ENCODE results near the gene IMMP2L.

The IMMP2L gene

DNA sequence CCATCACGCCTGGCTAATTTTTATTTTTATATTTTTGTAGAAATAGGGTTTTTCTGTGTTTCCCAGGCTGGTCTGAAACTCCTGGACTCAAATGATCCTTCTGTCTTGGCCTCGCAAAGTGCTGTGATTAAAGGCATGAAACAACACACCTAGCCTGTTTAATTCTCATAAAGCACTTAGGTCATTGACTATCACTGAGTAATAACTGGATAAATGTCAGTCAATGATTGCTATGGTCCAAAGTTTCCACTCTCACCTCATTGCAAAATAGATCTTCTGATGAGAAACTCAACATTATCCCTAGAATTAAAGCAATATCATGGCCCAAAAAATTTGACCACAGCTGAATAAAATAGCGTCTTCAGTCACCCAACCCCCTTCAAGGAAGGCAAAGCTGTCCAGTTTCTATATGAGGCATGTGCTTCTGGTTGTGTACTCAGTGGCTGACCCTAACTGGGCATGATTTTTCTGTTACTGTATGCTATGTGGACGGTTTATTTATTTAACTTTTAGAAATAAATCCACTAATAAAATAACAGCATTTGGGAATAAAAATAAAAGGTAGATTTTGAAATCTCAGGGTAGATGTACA, 557.9 kb downstream of the IMMP2L start:
- Histone ChIP-seq H3K36me3 (ENCODE audit: control insufficient read depth in 1 of 2, insufficient read depth in 2 of 2, low read length in 2 of 2) (no peaks in the 10 kb centered on the region), H3K4me3 (ENCODE audit: low read depth in 1 of 2, low read length in 2 of 2) (no peak overlapping the region), H3K9me3 (ENCODE audit: control insufficient read depth in 1 of 2, low read length in 2 of 2) (no peaks in the 10 kb centered on the region), H3K4me1 (ENCODE audit: control insufficient read depth in 1 of 2, insufficient read depth in 2 of 2, low read length in 2 of 2) (no peaks in the 10 kb centered on the region), H3K27ac (ENCODE audit: low read length) (no peak overlapping the region), H3K27me3 (ENCODE audit: low read depth, low read length) (no peaks in the 10 kb centered on the region)

DNA sequence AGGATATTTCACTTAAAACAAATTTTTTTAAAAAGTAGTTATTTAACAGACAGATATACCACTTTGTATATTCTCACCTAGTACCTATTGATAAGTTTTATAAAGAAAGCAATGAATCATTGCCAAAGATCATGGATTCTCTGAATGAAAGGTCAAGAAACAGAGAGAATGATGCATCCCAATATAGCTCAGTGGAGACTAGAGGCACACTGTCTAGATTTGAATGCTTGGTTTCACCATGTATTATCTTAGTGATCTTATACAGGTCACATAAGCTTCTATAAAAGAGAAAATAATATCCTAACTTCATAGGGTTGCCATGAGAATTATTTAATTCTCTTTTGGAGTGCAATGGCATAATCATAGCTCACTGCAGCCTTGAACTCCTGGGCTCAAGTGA, 558.4 kb downstream of the IMMP2L start:
- Histone ChIP-seq H3K4me1 (ENCODE audit: control insufficient read depth in 1 of 2, insufficient read depth in 2 of 2, low read length in 2 of 2) (no peaks in the 10 kb centered on the region), H3K9me3 (ENCODE audit: control insufficient read depth in 1 of 2, low read length in 2 of 2) (no peaks in the 10 kb centered on the region), H3K27ac (ENCODE audit: low read length) (no peak overlapping the region), H3K4me3 (ENCODE audit: low read depth in 1 of 2, low read length in 2 of 2) (no peak overlapping the region), H3K27me3 (ENCODE audit: low read depth, low read length) (no peaks in the 10 kb centered on the region), H3K36me3 (ENCODE audit: control insufficient read depth in 1 of 2, insufficient read depth in 2 of 2, low read length in 2 of 2) (no peaks in the 10 kb centered on the region)

DNA sequence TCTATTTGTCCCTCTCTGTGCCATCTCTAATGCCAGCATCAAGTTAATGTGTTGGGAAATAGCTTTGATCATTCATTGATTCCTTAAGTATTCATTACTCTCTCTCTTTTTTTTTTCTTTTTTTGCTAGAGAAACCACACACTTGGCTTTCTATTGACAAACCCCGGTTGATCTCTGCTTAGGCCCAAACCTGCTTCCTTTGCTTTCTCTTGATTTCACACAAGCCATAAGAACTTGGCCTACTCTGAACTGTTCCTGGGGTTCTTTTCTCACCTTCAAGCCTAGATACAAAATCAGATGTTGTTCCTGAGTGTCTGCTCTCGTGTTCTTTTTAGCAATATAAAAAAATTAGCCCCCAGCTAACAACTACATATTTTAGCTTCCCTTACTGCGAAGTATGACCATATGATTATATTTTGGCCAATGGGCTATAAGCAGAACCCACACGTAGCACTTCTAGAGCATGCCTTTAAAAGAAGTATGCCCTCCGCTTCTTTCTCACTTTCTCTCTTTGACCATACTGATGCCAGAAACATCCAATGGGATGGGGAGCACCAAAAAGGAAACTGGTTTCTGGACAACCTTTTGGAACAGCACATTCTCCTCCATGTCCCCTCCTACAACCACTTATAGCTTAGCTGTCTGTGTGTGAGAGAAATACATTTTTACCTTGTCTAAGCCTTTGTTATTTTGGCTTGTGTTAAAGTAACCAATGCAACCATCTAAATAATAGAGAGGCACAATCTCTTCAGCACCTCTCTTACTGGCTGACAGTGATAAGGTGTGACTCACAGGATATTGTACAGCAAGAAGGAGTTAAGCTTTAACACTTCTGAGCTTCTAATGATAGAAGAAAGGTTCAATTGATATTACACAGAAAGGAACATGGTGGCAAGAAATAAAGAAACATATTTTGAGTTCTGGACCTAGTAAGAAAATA, 568.0 kb downstream of the IMMP2L start:
- no peaks in the 10 kb centered on the region for H3K27me3 ChIP-seq (ENCODE audit: low read depth, low read length)

DNA sequence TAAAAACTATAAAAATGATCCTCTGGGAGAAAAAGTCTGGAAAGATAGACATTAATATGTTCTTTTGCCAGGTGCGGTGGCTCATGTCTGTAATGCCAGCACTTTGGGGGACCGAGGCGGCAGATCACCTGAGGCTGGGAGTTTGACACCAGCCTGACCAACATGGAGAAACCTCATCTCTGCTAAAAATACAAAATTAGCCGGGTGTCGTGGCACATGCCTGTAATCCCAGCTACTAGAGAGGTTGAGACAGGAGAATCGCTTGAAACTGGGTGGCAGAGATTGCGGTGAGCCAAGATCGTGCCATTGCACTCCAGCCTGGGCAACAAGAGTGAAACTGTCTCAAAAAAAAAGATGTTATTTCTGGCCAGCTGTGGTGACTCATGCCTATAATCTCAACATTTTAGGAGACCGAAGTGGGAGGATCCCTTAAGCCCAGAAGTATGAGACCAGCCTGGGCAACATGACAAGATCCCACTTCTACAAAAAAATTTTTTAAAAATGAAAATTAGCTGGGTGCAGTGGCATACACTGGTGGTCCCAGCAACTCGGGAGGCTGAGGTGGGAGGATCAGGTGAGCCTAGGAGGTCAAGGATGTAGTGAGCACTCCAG, 573.3 kb downstream of the IMMP2L start:
- H3K27ac ChIP-seq (ENCODE audit: low read length): no peak overlapping the region
- H3K4me3 ChIP-seq (ENCODE audit: low read depth in 1 of 2, low read length in 2 of 2): no peak overlapping the region
- no peaks in the 10 kb centered on the region for H3K27me3 ChIP-seq (ENCODE audit: low read depth, low read length)
- H3K36me3 ChIP-seq (ENCODE audit: control insufficient read depth in 1 of 2, insufficient read depth in 2 of 2, low read length in 2 of 2): no peaks in the 10 kb centered on the region
- no peaks in the 10 kb centered on the region for H3K4me1 ChIP-seq (ENCODE audit: control insufficient read depth in 1 of 2, insufficient read depth in 2 of 2, low read length in 2 of 2)
- H3K9me3 ChIP-seq (ENCODE audit: control insufficient read depth in 1 of 2, low read length in 2 of 2): no peaks in the 10 kb centered on the region

More for the DNA sequence above, 568.0 kb downstream of the IMMP2L start:
- Histone ChIP-seq H3K27ac (ENCODE audit: low read length) (no peak overlapping the region), H3K4me3 (ENCODE audit: low read depth in 1 of 2, low read length in 2 of 2) (no peak overlapping the region), H3K9me3 (ENCODE audit: control insufficient read depth in 1 of 2, low read length in 2 of 2) (no peaks in the 10 kb centered on the region), H3K4me1 (ENCODE audit: control insufficient read depth in 1 of 2, insufficient read depth in 2 of 2, low read length in 2 of 2) (no peaks in the 10 kb centered on the region), H3K36me3 (ENCODE audit: control insufficient read depth in 1 of 2, insufficient read depth in 2 of 2, low read length in 2 of 2) (no peaks in the 10 kb centered on the region)

DNA sequence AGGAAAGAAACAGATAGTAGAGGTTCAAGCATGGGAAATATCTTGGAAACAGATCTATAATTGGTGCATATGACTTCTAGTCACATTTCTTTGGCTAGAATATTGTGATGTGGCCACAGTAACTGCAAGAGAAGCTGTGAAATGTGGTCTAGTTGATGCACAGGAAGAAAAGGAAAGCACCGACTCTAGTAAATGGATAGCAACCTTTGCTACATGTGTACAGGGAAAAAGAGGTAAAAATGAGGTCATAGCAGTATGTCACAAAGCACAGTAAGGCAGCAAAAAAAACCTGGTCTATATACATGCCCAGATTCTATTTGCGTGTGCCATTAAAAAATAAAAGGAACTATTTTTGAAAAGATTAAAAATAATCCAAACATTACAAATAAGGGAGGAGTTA, 573.9 kb downstream of the IMMP2L start:
- H3K27me3 ChIP-seq (ENCODE audit: low read depth, low read length): no peaks in the 10 kb centered on the region
- H3K36me3 ChIP-seq (ENCODE audit: control insufficient read depth in 1 of 2, insufficient read depth in 2 of 2, low read length in 2 of 2): no peaks in the 10 kb centered on the region
- no peak overlapping the region for H3K4me3 ChIP-seq (ENCODE audit: low read depth in 1 of 2, low read length in 2 of 2)
- no peak overlapping the region for H3K27ac ChIP-seq (ENCODE audit: low read length)
- no peaks in the 10 kb centered on the region for H3K4me1 ChIP-seq (ENCODE audit: control insufficient read depth in 1 of 2, insufficient read depth in 2 of 2, low read length in 2 of 2)
- no peaks in the 10 kb centered on the region for H3K9me3 ChIP-seq (ENCODE audit: control insufficient read depth in 1 of 2, low read length in 2 of 2)

DNA sequence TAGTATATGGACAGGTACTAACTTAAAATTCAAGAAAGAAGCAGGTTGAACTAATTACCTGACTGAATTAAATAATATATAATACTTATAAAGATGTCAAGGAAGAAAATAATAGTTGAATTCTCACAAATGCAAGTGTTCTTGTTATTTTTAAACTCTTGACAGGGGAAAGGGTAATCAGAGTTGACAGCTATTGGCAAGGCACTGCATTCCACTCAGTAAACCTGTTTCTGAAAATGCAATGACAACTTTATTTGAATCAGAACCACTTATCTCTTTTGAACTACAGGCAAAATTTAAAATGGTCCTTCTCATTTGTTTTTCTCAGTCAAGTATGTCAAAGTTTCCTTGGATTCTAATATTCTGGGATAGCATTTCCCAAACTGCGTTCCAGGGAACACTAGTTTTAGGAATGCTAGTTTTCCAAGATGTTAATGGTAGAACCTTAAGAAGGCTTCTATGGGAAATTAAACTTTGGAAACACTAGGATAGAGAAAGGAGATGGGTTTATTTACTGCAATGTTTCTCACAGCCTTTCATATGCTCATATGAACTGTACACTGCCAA, 575.1 kb downstream of the IMMP2L start:
- H3K36me3 ChIP-seq (ENCODE audit: control insufficient read depth in 1 of 2, insufficient read depth in 2 of 2, low read length in 2 of 2): no peaks in the 10 kb centered on the region
- H3K27ac ChIP-seq (ENCODE audit: low read length): no peak overlapping the region
- no peaks in the 10 kb centered on the region for H3K4me1 ChIP-seq (ENCODE audit: control insufficient read depth in 1 of 2, insufficient read depth in 2 of 2, low read length in 2 of 2)
- no peaks in the 10 kb centered on the region for H3K27me3 ChIP-seq (ENCODE audit: low read depth, low read length)
- H3K4me3 ChIP-seq (ENCODE audit: low read depth in 1 of 2, low read length in 2 of 2): no peak overlapping the region
- no peaks in the 10 kb centered on the region for H3K9me3 ChIP-seq (ENCODE audit: control insufficient read depth in 1 of 2, low read length in 2 of 2)

DNA sequence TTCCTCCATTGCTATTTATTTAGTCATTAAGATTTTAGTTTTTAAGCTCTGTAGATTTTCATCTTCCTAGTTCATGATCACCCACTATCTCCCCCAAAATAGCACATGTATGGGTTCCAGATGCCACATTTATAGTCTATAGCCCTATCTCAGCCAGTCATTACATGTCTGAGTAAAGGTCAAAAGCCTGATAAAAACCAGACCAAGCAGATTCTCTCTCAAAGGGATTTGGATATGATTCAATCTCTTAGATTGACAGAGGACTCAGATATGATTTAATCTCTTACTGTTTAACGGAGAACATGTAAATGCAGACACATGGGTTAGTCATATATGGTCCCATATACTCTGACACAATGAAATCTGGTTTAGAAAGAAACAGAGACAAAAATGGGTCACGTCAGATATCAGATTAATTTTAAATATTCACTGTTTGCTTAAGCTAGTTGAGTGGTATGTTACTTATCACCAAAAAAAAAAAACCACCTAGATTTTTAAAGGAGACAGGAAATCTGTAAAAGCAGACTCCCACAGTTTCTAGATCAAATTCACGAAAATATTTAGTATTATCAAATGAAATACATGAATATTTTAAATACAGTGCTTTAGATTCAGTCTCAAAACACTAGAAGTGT, 578.4 kb downstream of the IMMP2L start:
- no peaks in the 10 kb centered on the region for H3K36me3 ChIP-seq (ENCODE audit: control insufficient read depth in 1 of 2, insufficient read depth in 2 of 2, low read length in 2 of 2)
- H3K27me3 ChIP-seq (ENCODE audit: low read depth, low read length): no peaks in the 10 kb centered on the region
- H3K4me3 ChIP-seq (ENCODE audit: low read depth in 1 of 2, low read length in 2 of 2): no peak overlapping the region
- H3K9me3 ChIP-seq (ENCODE audit: control insufficient read depth in 1 of 2, low read length in 2 of 2): no peaks in the 10 kb centered on the region
- H3K4me1 ChIP-seq (ENCODE audit: control insufficient read depth in 1 of 2, insufficient read depth in 2 of 2, low read length in 2 of 2): no peaks in the 10 kb centered on the region
- no peak overlapping the region for H3K27ac ChIP-seq (ENCODE audit: low read length)

DNA sequence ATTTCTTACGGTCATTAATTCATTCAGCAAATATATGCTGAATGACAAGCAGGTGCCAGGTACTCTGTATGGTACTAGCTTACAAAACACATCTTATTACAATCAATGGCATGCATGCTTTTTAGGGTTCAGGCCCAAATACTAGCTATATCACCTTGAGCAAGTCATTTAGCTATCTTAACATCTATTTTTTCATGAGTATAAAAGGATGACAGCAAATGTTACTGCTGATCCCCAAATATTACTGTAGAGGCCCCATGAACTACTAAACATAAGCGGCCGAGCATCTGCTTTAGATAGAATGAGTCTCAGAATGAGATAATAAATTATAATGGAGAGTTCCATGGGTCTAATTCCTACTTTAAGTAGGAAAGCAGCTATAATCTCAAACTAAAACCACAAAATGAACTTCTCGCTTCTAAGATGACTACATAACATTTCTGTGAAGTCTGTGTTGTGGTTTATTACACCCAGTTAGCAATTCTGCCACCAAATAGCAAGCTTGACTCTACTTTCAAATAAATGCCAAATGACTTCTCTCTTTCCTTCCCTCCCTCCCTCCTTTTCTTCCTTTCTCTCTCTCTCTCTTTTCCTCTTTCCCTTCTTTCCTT, 585.1 kb downstream of the IMMP2L start:
- no peaks in the 10 kb centered on the region for H3K9me3 ChIP-seq (ENCODE audit: control insufficient read depth in 1 of 2, low read length in 2 of 2)
- H3K36me3 ChIP-seq (ENCODE audit: control insufficient read depth in 1 of 2, insufficient read depth in 2 of 2, low read length in 2 of 2): no peaks in the 10 kb centered on the region
- no peak overlapping the region for H3K4me3 ChIP-seq (ENCODE audit: low read depth in 1 of 2, low read length in 2 of 2)
- no peaks in the 10 kb centered on the region for H3K4me1 ChIP-seq (ENCODE audit: control insufficient read depth in 1 of 2, insufficient read depth in 2 of 2, low read length in 2 of 2)
- H3K27me3 ChIP-seq (ENCODE audit: low read depth, low read length): no peaks in the 10 kb centered on the region
- no peak overlapping the region for H3K27ac ChIP-seq (ENCODE audit: low read length)

DNA sequence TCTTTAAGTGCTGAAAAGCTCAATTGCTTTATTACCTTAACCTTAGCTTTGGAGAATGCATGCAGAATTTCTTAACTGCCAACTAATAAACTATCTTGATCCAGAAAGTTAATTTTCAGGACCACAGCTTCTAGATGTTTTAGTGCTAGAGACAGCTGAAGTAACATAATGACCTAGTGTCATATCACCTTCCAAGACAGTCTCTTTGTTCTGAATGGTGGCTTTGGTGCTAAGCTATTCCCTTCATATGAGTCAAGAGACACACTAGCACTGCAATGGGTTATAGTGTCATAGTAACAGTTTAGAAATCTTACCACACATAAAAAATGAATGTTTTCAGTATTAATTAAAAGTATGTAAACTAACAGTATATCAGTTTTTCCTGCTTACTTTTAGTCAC, 586.8 kb downstream of the IMMP2L start:
- H3K27me3 ChIP-seq (ENCODE audit: low read depth, low read length): no peaks in the 10 kb centered on the region
- no peaks in the 10 kb centered on the region for H3K9me3 ChIP-seq (ENCODE audit: control insufficient read depth in 1 of 2, low read length in 2 of 2)
- H3K36me3 ChIP-seq (ENCODE audit: control insufficient read depth in 1 of 2, insufficient read depth in 2 of 2, low read length in 2 of 2): no peaks in the 10 kb centered on the region
- no peak overlapping the region for H3K27ac ChIP-seq (ENCODE audit: low read length)
- no peaks in the 10 kb centered on the region for H3K4me1 ChIP-seq (ENCODE audit: control insufficient read depth in 1 of 2, insufficient read depth in 2 of 2, low read length in 2 of 2)
- no peak overlapping the region for H3K4me3 ChIP-seq (ENCODE audit: low read depth in 1 of 2, low read length in 2 of 2)

DNA sequence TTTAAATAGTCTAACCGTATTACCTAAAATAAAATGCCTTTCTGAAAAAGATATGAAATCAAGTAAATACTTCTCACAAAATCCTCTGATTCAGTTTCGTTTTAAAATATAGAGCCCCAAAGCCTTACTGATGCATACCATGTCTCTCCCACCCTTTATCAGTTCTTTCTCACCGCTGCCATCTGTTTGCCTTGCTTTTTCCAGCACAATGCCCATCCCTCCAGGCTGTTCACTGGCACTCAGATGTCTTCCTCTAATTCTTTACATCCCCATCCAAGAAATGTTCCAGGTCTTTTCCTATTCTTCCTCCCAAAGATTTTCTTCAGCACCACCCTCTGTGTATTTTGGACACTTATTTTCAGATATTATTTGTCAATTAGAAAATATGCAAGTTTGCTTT, 587.9 kb downstream of the IMMP2L start:
- Histone ChIP-seq H3K36me3 (ENCODE audit: control insufficient read depth in 1 of 2, insufficient read depth in 2 of 2, low read length in 2 of 2) (no peaks in the 10 kb centered on the region), H3K9me3 (ENCODE audit: control insufficient read depth in 1 of 2, low read length in 2 of 2) (no peaks in the 10 kb centered on the region), H3K4me3 (ENCODE audit: low read depth in 1 of 2, low read length in 2 of 2) (no peak overlapping the region), H3K27ac (ENCODE audit: low read length) (no peak overlapping the region), H3K4me1 (ENCODE audit: control insufficient read depth in 1 of 2, insufficient read depth in 2 of 2, low read length in 2 of 2) (no peaks in the 10 kb centered on the region), H3K27me3 (ENCODE audit: low read depth, low read length) (no peaks in the 10 kb centered on the region)

Data from muscle layer of duodenum (tissue), 2 donors.